ENCODE results near the gene LHFPL2. TPM values are rescaled to one million over a fixed set of nuclear protein-coding genes. Genes with fewer than 3 reads are reported as not detected.

Gene LHFPL2
- total RNA-seq, 1 experiment from 2014 or later, result 17.9 TPM

GRCh38 chr5:78553580-78554353, 94.8 kb downstream of the LHFPL2 start:
- no peak overlapping the region for H3K27ac ChIP-seq (ENCODE audit: low read depth, low read length)
- RAD21 ChIA-PET (ENCODE audit: low non-redundant PET in 1 of 2, low total read pairs in 2 of 2, uncharacterized antibody in 2 of 2, unreplicated experiment in 2 of 2), result no interaction called here
- no peaks in the 10 kb centered on the region for H3K9me3 ChIP-seq (ENCODE audit: control insufficient read depth in 1 of 2, insufficient read depth in 1 of 2, low read depth in 1 of 2, low read length in 2 of 2)
- H3K36me3 ChIP-seq (ENCODE audit: control insufficient read depth in 1 of 2, insufficient read depth in 2 of 2, low read length in 2 of 2), result no peaks in the 10 kb centered on the region
- H3K4me3 ChIP-seq (replicated peaks in 1 of 2; ENCODE audit: low read depth in 1 of 2, low read length in 2 of 2), result no peak overlapping the region
- no peak for DNase-seq (ENCODE audit: low read depth, low spot score)
- no peaks in the 10 kb centered on the region for H3K27me3 ChIP-seq (ENCODE audit: insufficient read depth, low read length)
- H4K20me1 ChIP-seq (ENCODE audit: insufficient read depth), result no peaks in the 10 kb centered on the region; the same call in 1 of the 2 replicates
- CTCF ChIA-PET, result no interaction called here
- H3K9ac ChIP-seq (ENCODE audit: low read length), result no peak overlapping the region
- POLR2A ChIA-PET, result no interaction called here
- no peaks in the 10 kb centered on the region for H3K9me2 ChIP-seq (ENCODE audit: insufficient read depth)
- no peak for ATAC-seq
- intact Hi-C loops (cut with micrococcal nuclease), result no loop called here
- TF ChIP-seq ZFX (IDR thresholded peaks at IDR 0.05) (no peak), POLR2A (IDR thresholded peaks at IDR 0.05; ENCODE audit: borderline replicate concordance, extremely low read depth, insufficient read depth, insufficient read length) (no peak)
- no TSS peak for BruUV-seq (replicated peaks)
- peaks cover 4% of the 10 kb centered on the region; the same call in 1 of the 2 replicates for H3K79me2 ChIP-seq (ENCODE audit: insufficient read depth, low read length)
- H2AFZ ChIP-seq (ENCODE audit: low read depth, low read length, poor library complexity, severe bottlenecking), result no peak overlapping the region
- H3K4me2 ChIP-seq (ENCODE audit: low read length), result no peak overlapping the region
- H3K4me1 ChIP-seq (ENCODE audit: control insufficient read depth in 1 of 2, insufficient read depth in 2 of 2, low read length in 2 of 2), result no peaks in the 10 kb centered on the region

GRCh38 chr5:78552729-78553342, 95.7 kb downstream of the LHFPL2 start:
- DNase-seq (ENCODE audit: low read depth, low spot score), result no peak
- H2AFZ ChIP-seq (ENCODE audit: low read depth, low read length, poor library complexity, severe bottlenecking), result no peak overlapping the region
- BruUV-seq (replicated peaks), result no TSS peak
- H3K4me1 ChIP-seq (ENCODE audit: control insufficient read depth in 1 of 2, insufficient read depth in 2 of 2, low read length in 2 of 2), result no peaks in the 10 kb centered on the region
- no peaks in the 10 kb centered on the region for H3K36me3 ChIP-seq (ENCODE audit: control insufficient read depth in 1 of 2, insufficient read depth in 2 of 2, low read length in 2 of 2)
- H3K4me3 ChIP-seq (replicated peaks in 1 of 2; ENCODE audit: low read depth in 1 of 2, low read length in 2 of 2), result no peak overlapping the region
- ChIA-PET RAD21 (ENCODE audit: low non-redundant PET in 1 of 2, low total read pairs in 2 of 2, uncharacterized antibody in 2 of 2, unreplicated experiment in 2 of 2) (no interaction called here), CTCF (no interaction called here), POLR2A (no interaction called here)
- no peaks in the 10 kb centered on the region for H3K9me2 ChIP-seq (ENCODE audit: insufficient read depth)
- no peak overlapping the region for H3K4me2 ChIP-seq (ENCODE audit: low read length)
- no peak for ATAC-seq
- H3K27ac ChIP-seq (ENCODE audit: low read depth, low read length), result no peak overlapping the region
- no peak overlapping the region for H3K9ac ChIP-seq (ENCODE audit: low read length)
- no peaks in the 10 kb centered on the region for H3K27me3 ChIP-seq (ENCODE audit: insufficient read depth, low read length)
- intact Hi-C loops (cut with micrococcal nuclease), result no loop called here
- H4K20me1 ChIP-seq (ENCODE audit: insufficient read depth), result no peaks in the 10 kb centered on the region; the same call in 1 of the 2 replicates
- peaks cover 4% of the 10 kb centered on the region; the same call in 1 of the 2 replicates for H3K79me2 ChIP-seq (ENCODE audit: insufficient read depth, low read length)
- H3K9me3 ChIP-seq (ENCODE audit: control insufficient read depth in 1 of 2, insufficient read depth in 1 of 2, low read depth in 1 of 2, low read length in 2 of 2), result no peaks in the 10 kb centered on the region
- TF ChIP-seq SRF (IDR thresholded peaks at IDR 0.05; ENCODE audit: low read depth) (no peak), RAD21 (IDR thresholded peaks at IDR 0.05; ENCODE audit: low read depth) (no peak), JUND (IDR thresholded peaks at IDR 0.05) (no peak)
